Lower leg skin (tissue), 3 donors: ENCODE data around the gene NRG3.

Source experiments
- POLR2A ChIP-seq, 2 donors: fragments of 450-650 bp; IDR thresholded peaks; one replicate each; pipeline ENCODE4 v1.6.1; 2016 to 2017; ENCODE audit warnings: antibody characterized with exemption in 2 of 2, mild to moderate bottlenecking in 1 of 2, moderate library complexity in 1 of 2
- TF ChIP-seq, protein P1 (sequence below), 3 donors: fragments of 450-650 bp; IDR thresholded peaks; one replicate each; pipeline ENCODE4 v1.5.1; 2016; ENCODE audit warnings: antibody characterized with exemption in 3 of 3, mild to moderate bottlenecking in 3 of 3, moderate library complexity in 2 of 3

DNA sequence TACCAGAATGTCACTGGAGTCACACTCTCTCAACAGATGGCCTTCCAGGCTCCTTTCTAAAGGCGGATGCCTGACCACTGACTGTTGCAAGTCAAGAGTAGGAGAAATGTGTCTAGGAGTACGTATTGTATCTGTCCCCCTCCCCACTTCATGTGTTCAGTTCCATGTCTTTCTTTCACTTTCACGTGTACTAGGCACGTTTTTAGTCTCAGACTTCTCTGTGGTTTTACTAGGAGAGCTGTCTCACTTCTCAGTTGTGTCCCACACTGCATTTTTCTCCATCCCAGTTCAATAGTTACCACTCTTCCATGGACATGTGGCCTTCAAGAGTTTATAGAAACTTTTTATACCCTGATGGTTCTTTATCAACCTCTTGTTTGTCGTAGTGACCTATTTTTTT lies 893.0 kb downstream of the NRG3 start:
- TF ChIP-seq, protein P1, sequence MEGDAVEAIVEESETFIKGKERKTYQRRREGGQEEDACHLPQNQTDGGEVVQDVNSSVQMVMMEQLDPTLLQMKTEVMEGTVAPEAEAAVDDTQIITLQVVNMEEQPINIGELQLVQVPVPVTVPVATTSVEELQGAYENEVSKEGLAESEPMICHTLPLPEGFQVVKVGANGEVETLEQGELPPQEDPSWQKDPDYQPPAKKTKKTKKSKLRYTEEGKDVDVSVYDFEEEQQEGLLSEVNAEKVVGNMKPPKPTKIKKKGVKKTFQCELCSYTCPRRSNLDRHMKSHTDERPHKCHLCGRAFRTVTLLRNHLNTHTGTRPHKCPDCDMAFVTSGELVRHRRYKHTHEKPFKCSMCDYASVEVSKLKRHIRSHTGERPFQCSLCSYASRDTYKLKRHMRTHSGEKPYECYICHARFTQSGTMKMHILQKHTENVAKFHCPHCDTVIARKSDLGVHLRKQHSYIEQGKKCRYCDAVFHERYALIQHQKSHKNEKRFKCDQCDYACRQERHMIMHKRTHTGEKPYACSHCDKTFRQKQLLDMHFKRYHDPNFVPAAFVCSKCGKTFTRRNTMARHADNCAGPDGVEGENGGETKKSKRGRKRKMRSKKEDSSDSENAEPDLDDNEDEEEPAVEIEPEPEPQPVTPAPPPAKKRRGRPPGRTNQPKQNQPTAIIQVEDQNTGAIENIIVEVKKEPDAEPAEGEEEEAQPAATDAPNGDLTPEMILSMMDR (IDR thresholded peaks at IDR 0.05), result no peak
- TF ChIP-seq POLR2A (IDR thresholded peaks at IDR 0.05), result no peak
